ENCODE data around the gene KCNG2.

Gene KCNG2

GRCh38 chr18:79806976-79807841, 9.5 kb downstream of the KCNG2 start:
- intact Hi-C loops (cut with DNase I): no loop called here
- peak in 1 of 42 donors; percentile 21 for DNase-seq

GRCh38 chr18:79809482-79810192, 11.9 kb downstream of the KCNG2 start:
- DNase-seq: no peak
- intact Hi-C loops (cut with DNase I): no loop called here

GRCh38 chr18:79812052-79812451, 14.3 kb downstream of the KCNG2 start:
- intact Hi-C loops (cut with DNase I): no loop called here
- DNase-seq: no peak

GRCh38 chr18:79814373-79814772, 16.6 kb downstream of the KCNG2 start:
- DNase-seq: no peak

GRCh38 chr18:79815657-79816056, 17.9 kb downstream of the KCNG2 start:
- intact Hi-C loops (cut with DNase I): no loop called here
- no peak for DNase-seq

More at GRCh38 chr18:79814373-79814772, 16.6 kb downstream of the KCNG2 start:
- intact Hi-C loops (cut with DNase I): no loop called here

GRCh38 chr18:79816092-79816491, 18.4 kb downstream of the KCNG2 start:
- DNase-seq: no peak
- intact Hi-C loops (cut with DNase I): no loop called here

GRCh38 chr18:79816981-79817606, 19.4 kb downstream of the KCNG2 start:
- intact Hi-C loops (cut with DNase I): no loop called here
- DNase-seq: peak in 1 of 42 donors; percentile 21

- no peak for DNase-seq
- intact Hi-C loops (cut with DNase I): no loop called here
Observed at GRCh38 chr18:79817607-79817998, 19.9 kb downstream of the KCNG2 start.

GRCh38 chr18:79818036-79818435, 20.3 kb downstream of the KCNG2 start:
- intact Hi-C loops (cut with DNase I): no loop called here
- no peak for DNase-seq

GRCh38 chr18:79818631-79819030, 20.9 kb downstream of the KCNG2 start:
- DNase-seq: no peak
- intact Hi-C loops (cut with DNase I): no loop called here

GRCh38 chr18:79819064-79819967, 21.6 kb downstream of the KCNG2 start:
- intact Hi-C loops (cut with DNase I): no loop called here
- no peak for DNase-seq

GRCh38 chr18:79819968-79820351, 22.2 kb downstream of the KCNG2 start:
- intact Hi-C loops (cut with DNase I): no loop called here
- DNase-seq: peak in 7 of 42 donors; percentile 13 to 47 (median 26)

- no peak for DNase-seq
- intact Hi-C loops (cut with DNase I): no loop called here
Observed at GRCh38 chr18:79823120-79823519, 25.4 kb downstream of the KCNG2 start.

GRCh38 chr18:79825913-79826312, 28.2 kb downstream of the KCNG2 start:
- peak in 4 of 42 donors; percentile 7 to 41 (median 18) for DNase-seq
- intact Hi-C loops (cut with DNase I): no loop called here

- no peak for DNase-seq
- intact Hi-C loops (cut with DNase I): no loop called here
Observed at GRCh38 chr18:79826966-79827365, 29.2 kb downstream of the KCNG2 start.

- DNase-seq: no peak
- intact Hi-C loops (cut with DNase I): no loop called here
Observed at GRCh38 chr18:79828258-79828657, 30.5 kb downstream of the KCNG2 start.

- DNase-seq: no peak
- intact Hi-C loops (cut with DNase I): no loop called here
Observed at GRCh38 chr18:79829136-79829854, 31.6 kb downstream of the KCNG2 start.

- no peak for DNase-seq
- intact Hi-C loops (cut with DNase I): no loop called here
Observed at GRCh38 chr18:79832169-79832568, 34.4 kb downstream of the KCNG2 start.

All from head of caudate nucleus (tissue), 42 donors.